H1 (cell line): ENCODE data around the gene CYSRT1. TPM values are rescaled to one million over a fixed set of nuclear protein-coding genes. Genes with fewer than 3 reads are reported as not detected.
"Not testable (repeated sequence)": the region's sequence is repeated elsewhere in the genome, so short reads cannot be mapped to it uniquely, and the experiment has no call there.

ENCODE experiments used
- CTCF ChIA-PET: fragments of 300-600 bp; sonication (Branson Sonifier 250); formaldehyde crosslinking; loops from one replicate; lab custom pipeline; 2021; ENCODE audit not compliant: partially characterized antibody; lab: Charles Lee
- POLR2A ChIA-PET: fragments of 300-600 bp; sonication (Branson Sonifier 250); formaldehyde crosslinking; loops from one replicate; lab custom pipeline; 2021; ENCODE audit warnings: inconsistent platforms; ENCODE audit not compliant: partially characterized antibody; lab: Charles Lee
- DNase-seq, 2 experiments: peaks; one replicate each; pipeline versions ENCODE4 v3.0.0 to v3.0.0-alpha.2; 2010 to 2022; ENCODE audit warnings: low spot score in 2 of 2, low read depth in 1 of 2, mixed read lengths in 1 of 2
- FAIRE-seq: peaks from 2 replicates; lab custom pipeline; 2011; peaks lifted over from hg19 to GRCh38; lab: Jason Lieb, UNC
- H2AFZ ChIP-seq: 2 replicates; pipeline ENCODE4 v1.8.1; 2012; ENCODE audit warnings: low read length, inconsistent platforms
- H2AK5ac ChIP-seq: 2 replicates; pipeline ENCODE4 v1.6.1; 2013; ENCODE audit warnings: low read depth, low read length
- H2BK120ac ChIP-seq: replicated peaks from 2 replicates; pipeline ENCODE3; 2013; ENCODE audit warnings: low read depth, low read length, inconsistent platforms
- H2BK12ac ChIP-seq: 2 replicates; pipeline ENCODE4 v1.6.1; 2013; ENCODE audit warnings: low read depth, low read length
- H2BK15ac ChIP-seq: 2 replicates; pipeline ENCODE4 v1.6.1; 2013; ENCODE audit warnings: low read length
- H2BK20ac ChIP-seq: 2 replicates; pipeline ENCODE4 v1.6.1; 2013; ENCODE audit warnings: low read length
- H2BK5ac ChIP-seq: 2 replicates; pipeline ENCODE4 v1.6.1; 2013; ENCODE audit warnings: low read depth, low read length
- H3K14ac ChIP-seq: 2 replicates; pipeline ENCODE4 v1.6.1; 2013; ENCODE audit warnings: inconsistent platforms; ENCODE audit not compliant: insufficient read length
- H3K18ac ChIP-seq: 2 replicates; pipeline ENCODE4 v1.6.1; 2013; ENCODE audit warnings: low read length; ENCODE audit errors: extremely low read depth
- H3K23ac ChIP-seq: 2 replicates; pipeline ENCODE4 v1.6.1; 2013; ENCODE audit warnings: inconsistent platforms; ENCODE audit not compliant: insufficient read length
- H3K23me2 ChIP-seq: 2 replicates; pipeline ENCODE4 v1.6.1; 2013; ENCODE audit warnings: low read depth, low read length
- H3K27ac ChIP-seq: 2 replicates; pipeline ENCODE4 v1.6.1; 2011; ENCODE audit warnings: low read depth, low read length, inconsistent platforms
- H3K27me3 ChIP-seq, 4 experiments: replicated peaks in 1 of 4; 1 replicate in 1 of 4; 2 replicates in 3 of 4; pipeline versions ENCODE4 v1.6.1 to v1.8.1; 2011 to 2013; ENCODE audit warnings: low read length in 3 of 4, mild to moderate bottlenecking in 3 of 4, inconsistent platforms in 2 of 4, mixed read lengths in 2 of 4, moderate library complexity in 1 of 4; ENCODE audit not compliant: control insufficient read depth in 3 of 4, insufficient read depth in 3 of 4; ENCODE audit errors: extremely low read depth in 1 of 4
- H3K36me3 ChIP-seq, 4 experiments: 2 replicates each; pipeline versions ENCODE4 v1.6.1 to v1.8.1; 2011 to 2013; ENCODE audit warnings: mild to moderate bottlenecking in 4 of 4, low read length in 3 of 4, moderate library complexity in 2 of 4, control low read depth in 1 of 4, inconsistent platforms in 1 of 4; ENCODE audit not compliant: insufficient read depth in 4 of 4, control insufficient read depth in 2 of 4
- H3K4ac ChIP-seq: replicated peaks from 2 replicates; pipeline ENCODE3; 2013; ENCODE audit warnings: low read length, low read depth, mixed read lengths, inconsistent platforms; ENCODE audit not compliant: insufficient read length
- H3K4me1 ChIP-seq, 4 experiments: replicated peaks in 1 of 4; 1 replicate in 1 of 4; 2 replicates in 3 of 4; pipeline versions ENCODE4 v1.6.1 to v1.8.1; 2011 to 2013; ENCODE audit warnings: low read length in 3 of 4, inconsistent platforms in 2 of 4, mixed read lengths in 1 of 4; ENCODE audit not compliant: insufficient read depth in 4 of 4, control insufficient read depth in 3 of 4
- H3K4me2 ChIP-seq, 2 experiments: 2 replicates each; pipeline versions ENCODE4 v1.6.1 to v1.8.1; 2011 to 2013; ENCODE audit warnings: low read depth in 2 of 2, low read length in 2 of 2, control low read depth in 1 of 2, inconsistent platforms in 1 of 2, mild to moderate bottlenecking in 1 of 2; ENCODE audit not compliant: insufficient read depth in 1 of 2
- H3K4me3 ChIP-seq, 4 experiments: fragments of 200-600, 300-600 bp in 1 of 4; sonication (generic), shearing (Covaris generic), sonication (Bioruptor Twin) in 1 of 4; 2 replicates each; pipeline versions ENCODE4 v1.5.1 to v1.8.1; 2011 to 2016; ENCODE audit warnings: low read length in 4 of 4, low read depth in 3 of 4, control low read depth in 2 of 4, inconsistent platforms in 2 of 4, mild to moderate bottlenecking in 2 of 4, mixed read lengths in 1 of 4, moderate library complexity in 1 of 4; ENCODE audit not compliant: insufficient read depth in 2 of 4; ENCODE audit errors: extremely low read depth in 1 of 4
- H3K56ac ChIP-seq: replicated peaks from 2 replicates; pipeline ENCODE3; 2013; ENCODE audit warnings: low read depth, mild to moderate bottlenecking, mixed read lengths, low read length, inconsistent platforms; ENCODE audit not compliant: insufficient read length
- H3K79me1 ChIP-seq: 2 replicates; pipeline ENCODE4 v1.6.1; 2013; ENCODE audit warnings: low read depth, low read length, control low read depth
- H3K79me2 ChIP-seq, 2 experiments: 2 replicates each; pipeline versions ENCODE4 v1.6.1 to v1.8.1; 2012 to 2013; ENCODE audit warnings: low read length in 2 of 2, mild to moderate bottlenecking in 2 of 2, inconsistent platforms in 1 of 2; ENCODE audit not compliant: insufficient read depth in 2 of 2, control insufficient read depth in 1 of 2
- H3K9ac ChIP-seq, 4 experiments: replicated peaks in 1 of 4; 1 replicate in 1 of 4; 2 replicates in 3 of 4; pipeline versions ENCODE4 v1.6.1 to v1.8.1; 2011 to 2013; ENCODE audit warnings: low read depth in 3 of 4, low read length in 3 of 4, control low read depth in 2 of 4, mild to moderate bottlenecking in 2 of 4, moderate library complexity in 2 of 4, inconsistent platforms in 1 of 4; ENCODE audit errors: extremely low read depth in 1 of 4
- H3K9me3 ChIP-seq, 2 experiments: 2 replicates each; pipeline versions ENCODE4 v1.6.1 to v1.8.1; 2012 to 2013; ENCODE audit warnings: mild to moderate bottlenecking in 2 of 2, moderate library complexity in 2 of 2, control low read depth in 1 of 2, inconsistent platforms in 1 of 2, low read depth in 1 of 2, low read length in 1 of 2, mixed read lengths in 1 of 2; ENCODE audit not compliant: insufficient read depth in 2 of 2
- H4K20me1 ChIP-seq, 2 experiments: replicated peaks in 1 of 2; 2 replicates each; pipeline versions ENCODE3 to v1.8.1; 2011 to 2013; ENCODE audit warnings: inconsistent platforms in 2 of 2, low read length in 2 of 2, mild to moderate bottlenecking in 1 of 2; ENCODE audit not compliant: insufficient read depth in 2 of 2, control insufficient read depth in 1 of 2
- H4K5ac ChIP-seq: 2 replicates; pipeline ENCODE4 v1.6.1; 2013; ENCODE audit warnings: low read length, low read depth, mixed read lengths, inconsistent platforms; ENCODE audit not compliant: insufficient read length
- H4K8ac ChIP-seq: 2 replicates; pipeline ENCODE4 v1.8.0; 2013; ENCODE audit warnings: mild to moderate bottlenecking, moderate library complexity, low read length, inconsistent platforms; ENCODE audit not compliant: insufficient read depth; ENCODE audit errors: extremely low read depth
- H4K91ac ChIP-seq: replicated peaks from 2 replicates; pipeline ENCODE3; 2013; ENCODE audit warnings: low read length, mixed read lengths, inconsistent platforms; ENCODE audit not compliant: insufficient read length
- RAD21 ChIP-seq, 2 experiments: IDR thresholded peaks in 1 of 2; conservative IDR thresholded peaks in 1 of 2; 2 replicates each; pipeline ENCODE4 v1.6.1; 2011; ENCODE audit warnings: low read depth in 2 of 2, low read length in 2 of 2, improper control_type of control experiment in 1 of 2, inconsistent platforms in 1 of 2, mild to moderate bottlenecking in 1 of 2, moderate library complexity in 1 of 2
- RFX5 ChIP-seq: IDR thresholded peaks from 2 replicates; pipeline ENCODE4 v1.6.1; 2011; ENCODE audit warnings: low read depth, low read length, improper control_type of control experiment, borderline replicate concordance
- WGBS, 2 experiments: shearing (Covaris generic) in 1 of 2; methylation state at CpG; one replicate each; pipeline versions ENCODE4 v1.1.6 to v1.1.7; 2013 to 2015; ENCODE audit warnings: low lambda C conversion rate in 2 of 2, mixed read lengths in 2 of 2, inconsistent platforms in 1 of 2, low coverage in 1 of 2, missing lambda C conversion rate in 1 of 2; ENCODE audit not compliant: insufficient replicate concordance in 2 of 2, insufficient coverage in 1 of 2, insufficient read length in 1 of 2; ENCODE audit errors: extremely low coverage in 1 of 2, missing lambda C conversion rate in 1 of 2; 5-methylcytosine and 5-hydroxymethylcytosine counted together
- polyA plus RNA-seq, 7 experiments: library from polyadenylated mRNA; depleted of rRNA in 3 of 7; stranded (reverse) in 5 of 7; unstranded in 2 of 7; fragments of >200 nt in 5 of 7; fragments of 200-250 nt in 2 of 7; gene quantifications; 1 replicate in 5 of 7; 2 replicates in 1 of 7; 4 replicates in 1 of 7; pipeline versions ENCODE4 v1.2.1 to v1.2.3, GENCODE V29; 2011 to 2013; ENCODE audit warnings: missing spikeins in 2 of 7, mixed read lengths in 2 of 7
- total RNA-seq: library from RNA; stranded (reverse); fragmentation: NEBNext Ultra II Directional; extraction: Animal tissue kit (Norgen Biotek cat#: 25700); gene quantifications from 2 replicates; pipeline ENCODE4 v1.2.1, GENCODE V29; 2021
- TF ChIP-seq, protein P1 (sequence below), 3 experiments: IDR thresholded peaks; 1 replicate in 2 of 3; 2 replicates in 1 of 3; pipeline versions ENCODE4 v1.5.1 to v1.6.1; 2011; ENCODE audit warnings: low read length in 3 of 3, mild to moderate bottlenecking in 3 of 3, inconsistent platforms in 2 of 3, low read depth in 1 of 3, moderate library complexity in 1 of 3; ENCODE audit not compliant: insufficient read depth in 1 of 3; ENCODE audit errors: control extremely low read depth in 1 of 3

CYSRT1 gene
- total and polyA plus RNA-seq, 2 of the 8 experiments (the other 6 are each of a cell fraction or from before 2014, with no cell fraction given), result 1.0 to 6.5 TPM

DNA sequence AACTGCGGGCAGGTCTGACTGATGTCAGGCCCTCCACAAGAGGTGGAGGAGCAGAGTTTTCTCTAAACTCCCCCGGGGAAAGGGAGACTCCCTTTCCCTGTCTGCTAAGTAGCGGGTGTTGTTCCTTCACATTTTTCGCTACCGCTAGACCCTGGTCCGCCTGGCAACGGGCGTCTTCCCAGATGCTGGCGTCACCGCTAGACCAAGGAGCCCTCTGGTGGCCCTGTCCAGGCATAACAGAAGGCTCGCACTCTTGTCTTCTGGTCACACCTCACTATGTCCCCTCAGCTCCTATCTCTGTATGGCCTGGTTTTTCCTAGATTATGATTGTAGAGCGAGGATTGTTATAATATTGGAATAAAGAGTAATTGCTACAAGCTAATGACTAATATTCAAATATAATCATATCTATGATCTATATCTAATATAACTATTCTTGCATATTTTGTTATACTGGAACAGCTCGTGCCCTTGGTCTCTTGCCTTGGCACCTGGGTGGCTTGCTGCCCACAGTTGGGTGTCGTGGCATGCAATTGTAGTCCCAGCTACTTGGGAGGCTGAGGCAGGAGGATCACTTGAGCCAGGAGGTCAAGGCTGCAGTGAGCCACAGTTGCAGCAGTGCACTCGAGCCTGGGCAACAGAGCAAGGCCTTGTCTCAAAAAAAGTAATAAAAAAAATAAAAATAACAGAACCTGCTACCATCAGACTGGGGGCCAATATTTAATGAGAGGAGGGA, 37.4 kb downstream of the CYSRT1 start:
- H3K14ac ChIP-seq, H3K18ac ChIP-seq, H3K4me2 ChIP-seq, H2AFZ ChIP-seq, H2BK120ac ChIP-seq, H3K4ac ChIP-seq, H2BK12ac ChIP-seq, H4K91ac ChIP-seq, H3K27ac ChIP-seq, H2BK15ac ChIP-seq, H4K20me1 ChIP-seq, H3K23me2 ChIP-seq, H3K27me3 ChIP-seq, H3K79me1 ChIP-seq, H2BK5ac ChIP-seq, H3K79me2 ChIP-seq, H3K9ac ChIP-seq, H4K8ac ChIP-seq, H2BK20ac ChIP-seq, H3K23ac ChIP-seq, H3K9me3 ChIP-seq, H4K5ac ChIP-seq, DNase-seq, H3K56ac ChIP-seq, FAIRE-seq, H2AK5ac ChIP-seq, H3K4me3 ChIP-seq, H3K4me1 ChIP-seq: not testable (repeated sequence)
- 44% methylated on average over 15 of the region's 15 CpGs; no CpG with 5 or more reads in 1 of the 2 experiments for WGBS, 2 experiments
- H3K36me3 ChIP-seq, result peaks cover 9 to 34% (median 25%) of the 10 kb centered on the region in 4 experiments
- CTCF ChIA-PET, result interaction anchor here (0.8 to 5.3 kb wide), 11 partner anchors 11 to 86 kb away, joined by 3 to 29 read pairs (median 7); partner anchors contain the start of gene TOR4A
- TF ChIP-seq, protein P1, sequence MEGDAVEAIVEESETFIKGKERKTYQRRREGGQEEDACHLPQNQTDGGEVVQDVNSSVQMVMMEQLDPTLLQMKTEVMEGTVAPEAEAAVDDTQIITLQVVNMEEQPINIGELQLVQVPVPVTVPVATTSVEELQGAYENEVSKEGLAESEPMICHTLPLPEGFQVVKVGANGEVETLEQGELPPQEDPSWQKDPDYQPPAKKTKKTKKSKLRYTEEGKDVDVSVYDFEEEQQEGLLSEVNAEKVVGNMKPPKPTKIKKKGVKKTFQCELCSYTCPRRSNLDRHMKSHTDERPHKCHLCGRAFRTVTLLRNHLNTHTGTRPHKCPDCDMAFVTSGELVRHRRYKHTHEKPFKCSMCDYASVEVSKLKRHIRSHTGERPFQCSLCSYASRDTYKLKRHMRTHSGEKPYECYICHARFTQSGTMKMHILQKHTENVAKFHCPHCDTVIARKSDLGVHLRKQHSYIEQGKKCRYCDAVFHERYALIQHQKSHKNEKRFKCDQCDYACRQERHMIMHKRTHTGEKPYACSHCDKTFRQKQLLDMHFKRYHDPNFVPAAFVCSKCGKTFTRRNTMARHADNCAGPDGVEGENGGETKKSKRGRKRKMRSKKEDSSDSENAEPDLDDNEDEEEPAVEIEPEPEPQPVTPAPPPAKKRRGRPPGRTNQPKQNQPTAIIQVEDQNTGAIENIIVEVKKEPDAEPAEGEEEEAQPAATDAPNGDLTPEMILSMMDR (IDR thresholded peaks at IDR 0.05; ENCODE audit: control extremely low read depth in 1 of 3, insufficient read depth in 1 of 3, low read depth in 1 of 3, low read length in 3 of 3), result peak in 2 of 3 experiments; percentile 18 to 38; a peak in 2 of 4 replicates
- TF ChIP-seq RAD21 (IDR thresholded peaks at IDR 0.05 in 1 of 2, conservative IDR thresholded peaks at IDR 0.05 in 1 of 2; ENCODE audit: low read depth in 2 of 2, low read length in 2 of 2) (peak in 1 of 2 experiments; percentile 19; a peak in 2 of 4 replicates), RFX5 (peak; percentile 60)
- POLR2A ChIA-PET, result interaction anchor here (0.7 to 69.9 kb wide), 4 partner anchors 5 to 185 kb away, joined by 3 to 1462 read pairs (median 732); partner anchors contain the start of genes CYSRT1, NDOR1, NELFB and RNF208
